Activated CD4-positive, alpha-beta T cell treated with anti-CD3 and anti-CD28 coated beads for 36 hours (primary cell): ENCODE data around the gene RCAN1. TPM values are rescaled to one million over a fixed set of nuclear protein-coding genes. Genes with fewer than 3 reads are reported as not detected.
A peak's percentile ranks its signal among the peaks of the same experiment; 100 is the strongest.
"Not testable (repeated sequence)": the region's sequence is repeated elsewhere in the genome, so short reads cannot be mapped to it uniquely, and the experiment has no call there.

ENCODE experiments used
- ATAC-seq: fragments of 200-7000 bp; cut with Tn5 transposase; one replicate; pipeline ENCODE4 v1.10.0; 2021; ENCODE audit warnings: mild to moderate bottlenecking, moderate library complexity
- CTCF ChIA-PET: fragments of 350-600 bp; sonication (Branson Sonifier 250); formaldehyde crosslinking; loops from one replicate; lab custom pipeline; 2021; ENCODE audit warnings: antibody characterized with exemption; lab: Charles Lee
- POLR2A ChIA-PET: fragments of 350-600 bp; sonication (Branson Sonifier 250); formaldehyde crosslinking; loops from one replicate; lab custom pipeline; 2021; ENCODE audit warnings: antibody characterized with exemption, inconsistent platforms; lab: Charles Lee
- DNase-seq: peaks from one replicate; pipeline ENCODE4 v3.0.0-alpha.2; 2020
- H3K27ac Mint-ChIP-seq: one replicate; pipeline ENCODE4 v1.8.0; 2021; ENCODE audit warnings: mixed read lengths
- H3K27me3 Mint-ChIP-seq: one replicate; pipeline ENCODE4 v1.8.0; 2021; ENCODE audit warnings: mixed read lengths
- H3K36me3 Mint-ChIP-seq: one replicate; pipeline ENCODE4 v1.8.0; 2021; ENCODE audit warnings: low read depth, mixed read lengths
- H3K4me1 Mint-ChIP-seq: one replicate; pipeline ENCODE4 v1.8.0; 2021; ENCODE audit warnings: mixed read lengths
- H3K4me3 Mint-ChIP-seq: one replicate; pipeline ENCODE4 v1.8.0; 2021; ENCODE audit warnings: mild to moderate bottlenecking, moderate library complexity, mixed read lengths
- H3K9me3 Mint-ChIP-seq: one replicate; pipeline ENCODE4 v1.8.0; 2021; ENCODE audit warnings: low read depth, mixed read lengths
- intact Hi-C, 2 experiments: fragments of 100-400 bp; cut with DNase I in 1 of 2; cut with micrococcal nuclease in 1 of 2; formaldehyde crosslinking; loops; one replicate each; pipeline versions ENCODE4 v1.14.2 to v1.15.1; 2022 to 2024; cut with DNase I, micrococcal nuclease
- total RNA-seq, 2 experiments: library from RNA; stranded (reverse); gene quantifications; one replicate each; pipeline ENCODE4 v1.2.3, GENCODE V29; 2021

RCAN1 gene
- total RNA-seq, 2 experiments from 2014 or later: 9.9 to 10.0 TPM

DNA sequence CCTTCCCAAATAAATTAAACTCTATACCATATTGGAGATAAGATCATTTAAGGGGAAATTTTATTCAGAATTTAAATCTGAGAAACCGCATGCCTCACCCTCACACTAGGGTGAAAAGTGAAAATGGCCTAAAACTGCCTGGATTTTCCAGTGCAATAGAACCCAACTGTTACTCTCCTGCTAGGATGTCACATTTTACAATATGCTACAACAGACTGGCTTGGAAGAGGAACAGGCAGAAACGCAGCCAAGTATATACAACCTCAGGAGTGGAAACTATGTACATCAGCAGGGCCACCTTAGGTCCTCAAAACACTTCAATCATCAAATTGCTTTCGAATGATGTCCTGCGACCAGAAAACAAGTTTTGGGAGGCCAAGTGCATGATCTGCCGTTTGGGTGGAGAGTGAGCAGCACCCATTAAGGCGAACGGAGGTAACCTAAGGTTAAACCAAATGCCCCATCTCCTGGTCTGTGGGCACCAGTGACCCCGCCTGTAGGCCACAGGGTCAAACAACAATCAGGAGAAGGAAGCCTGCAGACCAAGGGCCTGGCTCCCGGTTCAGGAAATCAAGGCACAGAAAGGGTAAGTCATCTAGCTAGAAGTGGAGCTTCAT is 4.9 kb downstream of the RCAN1 start:
- H3K36me3 Mint-ChIP-seq: no peaks in the 10 kb centered on the region
- H3K27me3 Mint-ChIP-seq: no peaks in the 10 kb centered on the region
- POLR2A ChIA-PET: interaction anchor here (0.6 to 0.7 kb wide), 2 partner anchors 17 to 1158 kb away, joined by 3 to 4 read pairs; no protein-coding TSS in a partner anchor
- no peaks in the 10 kb centered on the region for H3K9me3 Mint-ChIP-seq
- no peak overlapping the region for H3K4me3 Mint-ChIP-seq
- intact Hi-C loops: loop anchor here in 1 of 2 experiments (5.0 to 10.0 kb wide), 3 partner anchors 83 to 695 kb away; partner anchors contain the start of gene ATP5PO
- ATAC-seq (no peak), DNase-seq (no peak)
- H3K27ac Mint-ChIP-seq: no peak overlapping the region
- CTCF ChIA-PET: interaction anchor here (0.6 to 3.7 kb wide), 9 partner anchors 7 to 894 kb away, joined by 3 to 20 read pairs (median 4); no protein-coding TSS in a partner anchor
- peaks cover 25% of the 10 kb centered on the region for H3K4me1 Mint-ChIP-seq

DNA sequence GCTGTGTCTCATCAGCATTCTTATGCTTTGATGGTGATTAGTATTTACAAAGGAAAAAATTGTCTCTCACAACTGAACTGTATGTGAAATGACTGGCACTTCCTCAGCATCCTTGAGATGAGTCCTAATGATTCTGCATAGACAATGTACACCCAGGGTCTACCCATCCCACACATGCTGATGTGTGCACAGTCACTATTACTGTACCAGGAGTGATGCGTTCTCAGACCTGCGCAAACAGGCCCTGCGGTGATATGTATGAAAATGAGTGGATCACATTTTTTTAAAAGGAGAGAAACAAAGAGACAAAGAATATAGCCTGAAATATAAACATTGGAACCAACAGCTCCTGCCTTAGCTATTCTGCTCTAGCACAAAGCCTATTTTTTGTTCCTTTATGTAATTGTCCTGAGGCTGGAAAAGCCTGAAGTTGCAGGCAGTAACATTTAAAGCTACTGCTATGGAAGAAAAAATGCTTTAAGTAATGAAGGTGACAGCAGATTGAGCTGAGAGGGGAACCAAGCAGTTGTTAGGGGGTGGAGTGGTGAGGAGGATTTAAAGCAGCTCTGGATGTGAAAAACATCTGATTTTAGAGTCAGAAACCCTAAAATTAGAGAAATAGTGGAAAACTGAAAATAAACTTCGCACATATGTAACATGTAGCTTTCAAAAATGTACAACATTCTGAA is 5.5 kb downstream of the RCAN1 start:
- ChIA-PET CTCF (interaction anchor here (0.6 to 1.3 kb wide), 6 partner anchors 8 to 894 kb away, joined by 3 to 5 read pairs (median 4); no protein-coding TSS in a partner anchor), POLR2A (no interaction called here)
- ATAC-seq (peak; percentile 73), DNase-seq (peak; percentile 24)
- H3K9me3 Mint-ChIP-seq: no peaks in the 10 kb centered on the region
- H3K4me1 Mint-ChIP-seq: peaks cover 25% of the 10 kb centered on the region
- H3K36me3 Mint-ChIP-seq: no peaks in the 10 kb centered on the region
- H3K4me3 Mint-ChIP-seq: no peak overlapping the region
- intact Hi-C loops: no loop called here
- no peaks in the 10 kb centered on the region for H3K27me3 Mint-ChIP-seq
- no peak overlapping the region for H3K27ac Mint-ChIP-seq

DNA sequence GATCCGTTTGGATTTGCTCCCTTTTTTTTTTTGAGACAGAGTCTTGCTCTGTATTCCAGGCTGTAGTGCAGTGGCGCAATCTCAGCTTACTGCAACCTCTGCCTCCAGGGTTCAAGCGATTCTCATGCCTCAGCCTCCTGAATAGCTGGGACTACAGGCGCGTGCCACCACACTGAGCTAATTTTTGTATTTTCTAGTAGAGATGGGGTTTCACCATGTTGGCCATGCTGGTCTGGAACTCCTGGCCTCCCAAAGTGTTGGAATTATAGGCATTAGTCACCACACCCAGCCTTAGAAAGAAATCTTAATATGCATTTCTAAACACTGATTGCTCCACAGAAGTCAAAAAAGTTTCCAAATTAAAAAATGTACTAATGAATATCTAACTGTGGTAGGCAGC is 7.5 kb downstream of the RCAN1 start:
- POLR2A ChIA-PET, H3K27me3 Mint-ChIP-seq, DNase-seq, H3K9me3 Mint-ChIP-seq, intact Hi-C loops, H3K4me3 Mint-ChIP-seq, H3K27ac Mint-ChIP-seq, H3K36me3 Mint-ChIP-seq, ATAC-seq: not testable (repeated sequence)
- H3K4me1 Mint-ChIP-seq: peaks cover 11% of the 10 kb centered on the region
- CTCF ChIA-PET: interaction anchor here (0.6 to 1.4 kb wide), 4 partner anchors 27 to 1167 kb away, joined by 3 to 6 read pairs (median 4); no protein-coding TSS in a partner anchor

DNA sequence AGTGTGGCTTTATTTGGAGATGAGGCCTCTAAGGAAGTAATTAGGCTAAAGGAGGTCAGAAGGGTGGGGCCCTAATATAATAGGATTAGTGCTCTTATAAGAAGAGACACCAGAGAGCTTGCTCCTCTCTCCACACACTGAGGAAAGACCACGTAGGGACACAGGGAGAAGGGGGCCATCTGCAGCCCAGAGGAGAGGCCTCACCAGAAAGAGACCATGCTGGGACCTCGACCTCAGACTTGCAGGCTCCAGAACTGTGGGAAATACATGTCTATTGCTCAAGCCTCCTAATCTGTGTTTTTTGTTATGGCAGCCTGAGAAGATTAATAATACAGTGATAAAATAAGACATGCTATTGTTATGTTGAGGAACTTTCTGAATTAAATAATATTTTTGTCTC is 8.3 kb downstream of the RCAN1 start:
- H3K9me3 Mint-ChIP-seq: no peaks in the 10 kb centered on the region
- no peaks in the 10 kb centered on the region for H3K36me3 Mint-ChIP-seq
- no peak for DNase-seq
- no peak overlapping the region for H3K27ac Mint-ChIP-seq
- H3K4me3 Mint-ChIP-seq: no peak overlapping the region
- no peaks in the 10 kb centered on the region for H3K27me3 Mint-ChIP-seq
- ATAC-seq: no peak
- CTCF ChIA-PET: interaction anchor here (0.9 kb wide), 1 partner anchor 96 kb away, joined by 6 read pairs; no protein-coding TSS in a partner anchor
- POLR2A ChIA-PET: no interaction called here
- H3K4me1 Mint-ChIP-seq: peaks cover 8% of the 10 kb centered on the region
- intact Hi-C loops: no loop called here

DNA sequence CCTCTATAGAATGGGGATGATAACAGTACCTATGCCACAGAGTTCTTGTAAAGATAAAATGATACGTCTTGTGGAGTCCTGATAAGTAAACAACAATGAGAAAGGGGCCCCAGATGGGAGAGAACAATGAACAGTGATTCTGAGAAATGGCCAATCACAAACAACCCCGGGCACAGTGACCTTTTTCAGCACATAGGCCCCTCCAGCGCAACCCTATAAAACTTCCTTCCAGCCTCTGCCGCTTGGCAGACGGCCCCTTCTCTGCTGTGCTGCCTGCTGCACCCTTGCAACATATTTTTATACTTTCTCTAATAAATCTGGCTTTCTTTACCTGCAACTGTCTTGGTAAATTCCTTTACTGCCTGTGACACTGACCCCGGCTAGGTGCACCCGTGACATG is 8.9 kb downstream of the RCAN1 start:
- Mint-ChIP-seq H3K4me3 (no peak overlapping the region), H3K27ac (no peak overlapping the region), H3K36me3 (no peaks in the 10 kb centered on the region), H3K27me3 (no peaks in the 10 kb centered on the region), H3K9me3 (no peaks in the 10 kb centered on the region), H3K4me1 (peaks cover 8% of the 10 kb centered on the region)
- POLR2A ChIA-PET: no interaction called here
- DNase-seq: no peak
- intact Hi-C loops: no loop called here
- no peak for ATAC-seq
- CTCF ChIA-PET: interaction anchor here (1.3 kb wide), 1 partner anchor 96 kb away, joined by 3 read pairs; no protein-coding TSS in a partner anchor

DNA sequence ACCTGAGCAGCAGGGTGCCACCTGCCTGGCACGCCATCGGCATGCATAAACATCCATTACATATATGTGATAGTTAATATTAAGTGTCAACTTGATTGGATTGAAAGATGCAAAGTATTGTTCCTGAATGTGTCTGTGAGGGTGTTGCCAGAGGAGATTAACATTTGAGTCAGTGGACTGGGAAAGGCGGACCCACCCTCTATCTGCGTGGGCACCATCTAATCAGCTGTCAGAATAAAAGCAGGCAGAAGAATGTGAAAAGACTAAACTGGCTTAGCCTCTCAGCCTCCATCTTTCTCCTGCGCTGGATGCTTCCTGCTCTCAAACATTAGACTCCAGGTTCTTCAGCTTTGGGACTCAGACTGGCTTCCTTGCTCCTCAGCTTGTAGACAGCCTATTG is 10.0 kb downstream of the RCAN1 start:
- H3K27ac Mint-ChIP-seq, intact Hi-C loops: not testable (repeated sequence)
- CTCF ChIA-PET: interaction anchor here (0.9 to 1.3 kb wide), 3 partner anchors 11 to 588 kb away, joined by 3 to 8 read pairs (median 3); no protein-coding TSS in a partner anchor

DNA sequence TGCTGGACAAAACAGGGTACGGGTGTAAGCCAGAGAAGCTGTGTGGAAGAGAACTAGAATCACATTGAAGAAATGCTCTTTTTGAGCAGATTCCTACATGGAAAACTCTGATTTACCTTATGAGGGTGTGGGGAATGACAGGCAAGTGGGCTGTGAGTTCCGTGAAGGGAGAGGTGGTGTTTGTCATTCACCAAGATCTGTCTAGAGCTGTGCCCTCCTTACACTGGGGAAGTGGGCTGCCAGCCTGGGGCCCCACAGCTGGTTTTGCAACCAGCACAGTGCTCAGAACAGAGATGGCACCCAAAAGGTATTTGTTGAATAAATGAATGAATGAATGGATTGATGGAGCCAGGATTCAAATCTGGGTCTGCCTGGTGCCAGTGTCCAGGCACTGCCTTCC is 10.4 kb downstream of the RCAN1 start:
- no peaks in the 10 kb centered on the region for H3K36me3 Mint-ChIP-seq
- CTCF ChIA-PET: interaction anchor here (1.0 to 1.3 kb wide), 2 partner anchors 94 to 587 kb away, joined by 3 read pairs; no protein-coding TSS in a partner anchor
- H3K27me3 Mint-ChIP-seq: no peaks in the 10 kb centered on the region
- POLR2A ChIA-PET: no interaction called here
- ATAC-seq (no peak), DNase-seq (no peak)
- no peak overlapping the region for H3K4me3 Mint-ChIP-seq
- intact Hi-C loops: no loop called here
- H3K9me3 Mint-ChIP-seq: no peaks in the 10 kb centered on the region
- no peak overlapping the region for H3K27ac Mint-ChIP-seq
- peaks cover 7% of the 10 kb centered on the region for H3K4me1 Mint-ChIP-seq

More for the DNA sequence above, 10.0 kb downstream of the RCAN1 start:
- DNase-seq, ATAC-seq, POLR2A ChIA-PET, H3K4me3 Mint-ChIP-seq, H3K4me1 Mint-ChIP-seq, H3K27me3 Mint-ChIP-seq, H3K36me3 Mint-ChIP-seq, H3K9me3 Mint-ChIP-seq: not testable (repeated sequence)

DNA sequence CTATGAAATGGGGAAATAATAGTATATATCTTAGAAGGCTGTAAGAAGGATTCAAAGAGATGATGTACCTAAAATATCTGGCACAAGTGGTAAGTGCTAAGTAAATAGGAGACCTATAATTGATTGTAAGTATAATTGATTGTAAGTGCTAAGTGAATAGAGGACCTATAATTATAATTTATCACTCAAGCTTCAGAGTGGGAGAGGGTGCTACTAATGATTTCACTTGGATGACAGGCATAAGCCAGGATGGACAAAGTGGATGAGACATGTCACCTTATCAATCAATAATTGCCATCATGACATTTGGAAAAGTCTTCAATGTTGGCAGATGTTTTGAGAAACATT is 11.2 kb downstream of the RCAN1 start:
- Mint-ChIP-seq H3K4me3 (no peak overlapping the region), H3K27me3 (no peaks in the 10 kb centered on the region), H3K27ac (no peak overlapping the region), H3K9me3 (no peaks in the 10 kb centered on the region), H3K4me1 (no peaks in the 10 kb centered on the region), H3K36me3 (no peaks in the 10 kb centered on the region)
- intact Hi-C loops: loop anchor here (1.0 kb wide), 2 partner anchors 93 to 241 kb away; no protein-coding TSS in a partner anchor
- CTCF ChIA-PET: interaction anchor here (0.5 to 2.5 kb wide), 15 partner anchors 8 to 245 kb away, joined by 3 to 34 read pairs (median 6); partner anchors contain the start of genes KCNE1 and RCAN1
- POLR2A ChIA-PET: no interaction called here
- no peak for DNase-seq
- no peak for ATAC-seq

DNA sequence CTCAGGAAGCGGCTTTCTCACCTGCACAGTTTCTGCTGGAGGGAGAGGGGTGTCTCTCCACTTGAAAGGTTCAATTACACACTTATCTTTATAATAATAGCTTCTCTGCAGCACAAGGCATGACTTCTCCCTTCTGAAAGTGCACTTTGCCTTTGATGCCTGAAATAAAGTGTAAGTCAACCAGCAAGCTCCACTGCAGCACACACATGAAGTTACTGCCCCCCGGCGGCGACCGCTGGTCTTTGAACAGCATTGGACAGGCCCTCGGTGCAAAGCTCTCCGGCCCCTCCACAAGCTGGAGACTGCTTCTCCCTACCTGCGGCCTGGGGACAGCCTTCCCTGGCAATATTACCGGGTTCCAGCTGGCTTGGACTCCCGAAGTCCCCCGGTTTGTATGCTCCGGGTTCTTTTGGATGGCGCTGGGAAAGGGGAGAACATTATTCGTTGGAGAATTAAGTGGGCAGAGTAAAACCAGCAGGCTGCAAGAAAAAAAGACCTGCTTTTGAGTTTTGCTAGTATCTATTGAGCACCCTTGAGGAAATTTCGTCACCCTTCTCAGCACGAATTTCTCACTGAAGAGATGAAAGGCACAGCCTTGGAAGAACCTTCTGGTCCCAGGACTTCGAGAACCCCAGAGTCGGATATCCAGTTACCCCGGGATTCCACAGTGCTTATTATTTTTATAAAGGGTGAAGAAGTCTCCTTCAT is 11.8 kb downstream of the RCAN1 start:
- Mint-ChIP-seq H3K36me3 (no peaks in the 10 kb centered on the region), H3K27ac (no peak overlapping the region), H3K9me3 (no peaks in the 10 kb centered on the region), H3K4me3 (no peak overlapping the region), H3K27me3 (no peaks in the 10 kb centered on the region), H3K4me1 (no peaks in the 10 kb centered on the region)
- ATAC-seq: peak; percentile 89
- intact Hi-C loops: loop anchor here (1.0 kb wide), 2 partner anchors 93 to 241 kb away; no protein-coding TSS in a partner anchor
- ChIA-PET CTCF (interaction anchor here (0.5 to 2.5 kb wide), 25 partner anchors 9 to 447 kb away, joined by 3 to 34 read pairs (median 4); partner anchors contain the start of genes KCNE1, KCNE2 and RCAN1), POLR2A (interaction anchor here (0.7 kb wide), 1 partner anchor 236 kb away, joined by 3 read pairs; no protein-coding TSS in a partner anchor)
- peak; percentile 85 for DNase-seq

DNA sequence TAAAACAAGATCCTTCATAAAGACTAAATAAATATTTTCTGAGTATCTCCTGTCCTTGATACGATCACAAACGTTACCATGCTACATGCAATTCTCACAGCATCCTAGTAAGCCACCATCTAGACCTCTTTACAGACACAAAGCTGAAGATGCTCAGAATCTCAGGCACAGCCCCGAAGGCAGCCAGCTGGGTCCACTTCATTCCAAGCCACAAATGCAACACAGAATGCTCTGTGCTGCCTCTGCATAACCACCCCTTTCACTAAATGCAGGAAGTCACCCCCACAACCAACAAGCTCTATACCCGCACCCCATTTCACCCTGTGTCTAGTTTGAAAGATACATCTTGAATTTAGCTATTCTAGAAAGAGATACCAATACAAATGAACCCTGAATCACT is 12.9 kb downstream of the RCAN1 start:
- Mint-ChIP-seq H3K36me3 (no peaks in the 10 kb centered on the region), H3K27me3 (no peaks in the 10 kb centered on the region), H3K4me1 (no peaks in the 10 kb centered on the region), H3K9me3 (no peaks in the 10 kb centered on the region), H3K27ac (no peak overlapping the region), H3K4me3 (no peak overlapping the region)
- ATAC-seq (no peak), DNase-seq (no peak)
- intact Hi-C loops: no loop called here
- ChIA-PET CTCF (interaction anchor here (0.7 to 2.5 kb wide), 16 partner anchors 10 to 446 kb away, joined by 3 to 34 read pairs (median 5); partner anchors contain the start of genes KCNE1 and KCNE2), POLR2A (no interaction called here)
